NCI-H460 (cell line): ENCODE measurements around the gene DHRS7. TPM values are rescaled to one million over a fixed set of nuclear protein-coding genes. Genes with fewer than 3 reads are reported as not detected.

Experiments
- DNase-seq: peaks from one replicate; pipeline ENCODE4 v3.0.0-alpha.2; 2016; ENCODE audit warnings: low read depth; ENCODE audit errors: extremely low read depth
- polyA plus RNA-seq: library from polyadenylated mRNA; depleted of rRNA; stranded (reverse); fragments of >200 nt; gene quantifications from 2 replicates; pipeline ENCODE4 v1.2.3, GENCODE V29; 2014; cell fraction: nucleus; rRNA removed
- total RNA-seq: library from RNA; depleted of rRNA; stranded (reverse); fragments of >200 nt; shearing (Covaris generic); gene quantifications from 2 replicates; pipeline ENCODE4 v1.2.3, GENCODE V29; 2014; rRNA removed

DHRS7 gene, protein sequence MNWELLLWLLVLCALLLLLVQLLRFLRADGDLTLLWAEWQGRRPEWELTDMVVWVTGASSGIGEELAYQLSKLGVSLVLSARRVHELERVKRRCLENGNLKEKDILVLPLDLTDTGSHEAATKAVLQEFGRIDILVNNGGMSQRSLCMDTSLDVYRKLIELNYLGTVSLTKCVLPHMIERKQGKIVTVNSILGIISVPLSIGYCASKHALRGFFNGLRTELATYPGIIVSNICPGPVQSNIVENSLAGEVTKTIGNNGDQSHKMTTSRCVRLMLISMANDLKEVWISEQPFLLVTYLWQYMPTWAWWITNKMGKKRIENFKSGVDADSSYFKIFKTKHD
- 144 and 148 TPM in 2 replicates for total RNA-seq
- polyA plus RNA-seq = 62.4 and 75.5 TPM in 2 replicates

GRCh38 chr14:60164712-60165546 lies at the start of gene DHRS7:
Gene DHRS7, minus strand, starts transcription at chr14:60165398. Its CDS starts 89 bp downstream, at chr14:60165309.
- peak; percentile 81 for DNase-seq

GRCh38 chr14:60214415-60215126 lies 49.4 kb upstream of the DHRS7 start:
- DNase-seq = no peak

- DNase-seq = no peak
Measured at GRCh38 chr14:60214003-60214402, 48.8 kb upstream of the DHRS7 start.

GRCh38 chr14:60212503-60213371 lies 47.5 kb upstream of the DHRS7 start:
- no peak for DNase-seq

GRCh38 chr14:60211153-60211552 lies 46.0 kb upstream of the DHRS7 start:
- no peak for DNase-seq

GRCh38 chr14:60210703-60211102 lies 45.5 kb upstream of the DHRS7 start:
- no peak for DNase-seq

DNA sequence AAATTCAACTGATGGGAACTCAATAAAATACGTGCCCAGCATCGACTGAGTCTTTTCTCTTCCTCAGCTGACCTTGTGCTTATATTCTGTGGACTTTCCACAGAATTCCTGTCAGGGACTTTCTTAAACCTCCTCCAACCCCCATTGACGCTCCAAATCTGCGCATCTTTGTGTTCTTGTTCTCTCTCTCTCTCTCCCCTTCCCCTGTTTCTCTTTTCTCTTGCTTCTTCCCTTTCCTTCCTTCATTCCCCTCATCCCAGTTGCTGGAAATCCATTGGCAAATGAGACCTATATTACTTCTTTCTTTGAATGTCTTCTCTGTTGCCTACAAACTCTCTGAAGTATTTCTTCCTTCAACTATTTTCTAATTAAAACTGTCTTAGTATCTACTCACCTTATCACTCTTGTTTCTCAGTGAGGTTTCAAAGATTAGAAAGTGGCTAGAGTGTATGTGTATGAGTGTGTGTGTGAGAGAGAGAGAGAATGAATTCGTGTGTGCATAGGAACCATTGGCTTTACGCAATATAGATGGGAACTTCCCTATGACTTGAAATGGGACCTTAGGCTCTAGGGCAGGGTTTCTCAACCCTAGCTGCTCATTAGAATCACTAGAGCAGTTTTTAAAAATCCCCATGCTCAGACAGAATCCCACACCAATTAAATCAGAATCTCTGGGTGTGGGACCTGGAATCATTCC lies 41.8 kb upstream of the DHRS7 start:
- DNase-seq = no peak

DNA sequence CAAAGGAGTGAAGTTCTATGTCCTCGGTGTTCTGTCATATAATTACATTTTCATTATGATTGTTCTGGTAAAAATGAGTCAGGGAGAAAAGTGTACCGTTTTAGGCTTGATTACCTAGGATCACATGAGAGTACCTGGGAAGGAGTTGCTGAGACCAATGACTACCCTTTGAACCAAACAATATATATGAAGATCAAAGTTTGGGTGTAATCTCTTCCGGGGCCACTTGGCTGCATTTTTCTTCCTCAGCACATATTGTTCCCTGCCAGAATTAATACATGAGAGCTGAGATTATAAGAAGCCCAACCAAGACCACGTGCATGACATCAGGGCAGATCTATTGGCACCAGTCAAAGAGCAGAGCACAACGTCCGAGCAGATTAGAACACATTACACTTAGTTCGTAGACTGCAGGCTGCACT lies 41.1 kb upstream of the DHRS7 start:
- no peak for DNase-seq

- no peak for DNase-seq
Measured at GRCh38 chr14:60204843-60205774, 39.9 kb upstream of the DHRS7 start.

DNA sequence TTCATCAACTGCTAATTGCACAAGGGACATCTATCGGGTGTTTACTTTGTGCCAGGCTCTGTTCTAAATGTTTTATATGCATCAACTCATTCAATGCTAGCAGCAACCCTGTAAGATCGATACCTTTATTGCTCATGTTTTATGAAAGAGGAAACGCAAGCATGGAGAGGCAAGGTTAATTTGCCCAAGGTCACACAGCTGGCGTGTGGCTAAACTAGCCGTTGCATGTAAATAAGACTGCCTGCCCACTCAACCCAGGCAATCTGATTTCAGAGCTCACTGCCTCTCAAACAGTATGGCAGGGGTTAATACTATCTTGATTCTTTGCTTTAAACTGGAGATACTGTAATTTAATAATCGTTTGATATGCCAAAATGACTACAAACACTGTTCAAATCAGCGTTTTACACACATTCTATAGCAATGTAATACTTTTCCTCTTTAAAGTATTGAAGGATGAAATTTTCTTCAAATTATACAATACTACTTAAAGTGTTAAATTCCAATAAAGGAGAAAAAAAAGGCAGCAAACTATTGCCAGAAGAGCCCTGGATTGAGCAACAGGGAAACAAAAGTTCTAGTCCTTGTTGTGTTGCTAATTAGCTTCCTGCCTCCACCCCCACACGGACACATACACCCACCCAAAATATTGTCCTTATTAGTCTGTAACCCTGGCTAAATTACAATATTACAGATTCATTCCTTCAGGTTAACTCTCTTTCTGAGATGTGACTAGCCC lies 39.1 kb upstream of the DHRS7 start:
- DNase-seq = no peak

GRCh38 chr14:60199321-60199720 lies 34.1 kb upstream of the DHRS7 start:
- DNase-seq = no peak

GRCh38 chr14:60197629-60198303 lies 32.6 kb upstream of the DHRS7 start:
- no peak for DNase-seq

- no peak for DNase-seq
Measured at GRCh38 chr14:60196291-60196690, 31.1 kb upstream of the DHRS7 start.

DNA sequence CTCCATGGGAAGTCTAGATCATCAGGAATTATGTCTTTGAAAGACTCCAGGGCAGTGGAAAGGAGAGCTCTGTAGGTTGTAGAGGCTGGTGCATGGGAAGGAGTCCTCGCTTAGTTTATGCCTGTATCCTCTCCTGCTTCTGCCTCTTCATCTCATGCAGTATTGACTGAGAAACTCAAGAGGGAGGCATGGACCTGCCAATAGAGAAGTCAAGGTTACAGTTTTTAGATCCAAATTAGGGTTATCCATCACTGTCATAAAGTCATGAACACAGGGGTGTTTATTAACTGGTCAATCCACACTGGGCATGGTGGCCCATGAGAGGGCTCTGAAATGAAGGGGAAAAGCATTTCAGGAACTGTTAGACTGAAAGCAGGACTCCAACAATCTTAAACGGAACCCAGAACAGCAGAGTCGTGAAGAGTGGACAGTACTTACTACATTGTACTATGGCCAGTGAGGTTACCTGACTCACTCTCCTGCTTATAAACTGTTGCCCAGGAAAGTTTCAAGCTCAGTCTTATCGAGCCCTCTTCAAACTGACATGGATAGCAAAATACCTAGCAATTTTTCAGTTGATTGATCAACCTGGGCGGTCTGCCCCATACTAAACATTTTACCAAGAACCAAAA lies 30.1 kb upstream of the DHRS7 start:
- no peak for DNase-seq

DNA sequence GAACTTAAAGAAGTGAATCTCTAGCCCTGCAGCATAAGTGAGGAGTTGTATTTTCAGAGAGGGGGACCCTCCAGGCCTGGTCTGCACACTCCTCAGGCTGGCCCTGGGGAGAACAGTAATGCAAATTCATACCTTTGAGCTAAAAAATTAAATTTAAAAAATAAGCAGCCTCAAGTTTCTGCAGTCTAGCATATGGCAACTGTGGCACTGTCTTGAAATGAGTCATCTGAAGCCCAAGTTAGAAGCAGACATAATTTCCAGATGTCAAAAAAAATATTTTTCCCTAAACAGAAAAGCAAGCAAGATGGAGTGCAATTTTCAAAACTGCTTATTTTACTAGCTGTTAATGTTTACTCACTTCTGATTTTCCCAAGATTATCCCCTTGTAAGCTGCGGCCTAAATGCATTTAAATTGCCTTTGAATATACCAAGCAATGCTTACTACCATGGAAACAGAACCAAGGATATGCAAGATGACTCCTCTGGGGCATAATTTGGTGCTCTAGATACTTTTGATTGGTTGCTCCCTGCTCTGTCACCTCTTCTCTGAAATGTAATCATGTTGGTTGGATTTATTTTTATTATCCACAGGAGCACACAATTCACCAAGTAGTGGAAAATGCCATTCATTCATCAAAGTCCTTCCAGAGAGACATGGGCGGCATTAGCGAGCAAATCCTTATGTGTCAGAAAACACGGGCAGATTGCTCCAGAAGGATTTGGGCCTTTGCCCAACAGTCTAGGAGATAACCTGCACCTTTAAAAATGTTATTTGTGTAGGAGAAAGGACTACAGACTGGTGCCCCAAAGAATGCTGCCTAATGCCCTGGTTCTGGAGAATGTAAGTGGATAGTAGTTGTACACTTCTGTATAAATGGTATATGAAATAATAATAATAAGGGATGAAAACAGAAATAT lies 25.0 kb upstream of the DHRS7 start:
- no peak for DNase-seq

DNA sequence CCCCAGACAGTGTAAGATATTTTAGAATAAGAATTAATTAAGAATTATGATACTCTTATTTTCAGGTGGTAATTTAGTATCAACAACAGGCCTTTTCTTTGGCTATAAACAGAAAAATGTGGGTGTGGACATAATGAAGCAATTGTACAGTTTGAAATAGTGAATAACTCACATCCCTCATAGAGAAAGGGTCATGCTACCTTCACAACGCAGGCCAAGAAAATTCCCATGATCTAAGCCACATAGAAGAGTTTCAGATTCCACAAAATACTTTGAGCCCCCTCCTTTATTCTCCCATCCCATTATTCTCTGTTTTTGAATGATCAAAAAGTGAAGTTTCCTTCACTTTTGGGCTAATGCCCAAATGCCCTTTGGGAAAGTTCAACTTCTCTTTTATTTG lies 23.5 kb upstream of the DHRS7 start:
- no peak for DNase-seq
